Activated CD4-positive, alpha-beta T cell treated with anti-CD3 and anti-CD28 coated beads, Interleukin-2, amount 10 ng/mL, durations not matched to agents 7 days and 5 days (primary cell): Measurements from ENCODE around the gene MTCH1. TPM values are rescaled to one million over a fixed set of nuclear protein-coding genes. Genes with fewer than 3 reads are reported as not detected.
A peak's percentile ranks its signal among the peaks of the same experiment; 100 is the strongest.

Source experiments
- CTCF ChIA-PET: fragments of 350-600 bp; sonication (Branson Sonifier 250); formaldehyde crosslinking; loops from one replicate; lab custom pipeline; 2021; ENCODE audit warnings: antibody characterized with exemption; lab: Charles Lee
- POLR2A ChIA-PET: fragments of 350-600 bp; sonication (Branson Sonifier 250); formaldehyde crosslinking; loops from one replicate; lab custom pipeline; 2021; ENCODE audit warnings: antibody characterized with exemption; lab: Charles Lee
- DNase-seq: peaks from one replicate; pipeline ENCODE4 v3.0.0-alpha.2; 2020
- H3K27ac Mint-ChIP-seq: one replicate; pipeline ENCODE4 v1.8.0; 2021; ENCODE audit warnings: mild to moderate bottlenecking, moderate library complexity, mixed read lengths
- H3K27me3 Mint-ChIP-seq: one replicate; pipeline ENCODE4 v1.8.0; 2021; ENCODE audit warnings: mixed read lengths
- H3K36me3 Mint-ChIP-seq: one replicate; pipeline ENCODE4 v1.8.0; 2021; ENCODE audit warnings: low read depth, mixed read lengths
- H3K4me1 Mint-ChIP-seq: one replicate; pipeline ENCODE4 v1.8.0; 2021; ENCODE audit warnings: mixed read lengths
- H3K4me3 Mint-ChIP-seq: one replicate; pipeline ENCODE4 v1.8.0; 2021; ENCODE audit warnings: mild to moderate bottlenecking, moderate library complexity, mixed read lengths
- H3K9me3 Mint-ChIP-seq: one replicate; pipeline ENCODE4 v1.8.0; 2021; ENCODE audit warnings: mixed read lengths
- total RNA-seq, 2 experiments: library from RNA; stranded (reverse); gene quantifications; one replicate each; pipeline ENCODE4 v1.2.3, GENCODE V29; 2021

MTCH1 gene
- 100 to 1,000 TPM in 1 of 2 experiments, 10 to 100 TPM in 1; 94.7 to 107 TPM for total RNA-seq

- ChIA-PET POLR2A (no interaction called here), CTCF (interaction anchor here (0.6 to 1.4 kb wide), 6 partner anchors 9 to 224 kb away, joined by 3 to 7 read pairs (median 3); partner anchors contain the start of gene C6orf89)
- peak; percentile 87 for DNase-seq
- Mint-ChIP-seq H3K9me3 (no peaks in the 10 kb centered on the region), H3K36me3 (peaks cover 7% of the 10 kb centered on the region), H3K4me3 (peak within 1 kb of the TSS; percentile 92), H3K27me3 (no peaks in the 10 kb centered on the region), H3K27ac (peak within 1 kb of the TSS; percentile 92), H3K4me1 (peaks cover 26% of the 10 kb centered on the region)
These were observed at the start of gene MTCH1 for GRCh38 chr6:36985808-36986703. Gene MTCH1 (minus strand): TSS chr6:36986196. CDS start chr6:36986173, 23 bp downstream.

- peaks cover 6% of the 10 kb centered on the region for H3K9me3 Mint-ChIP-seq
- DNase-seq = no peak
- H3K4me1 Mint-ChIP-seq = peaks cover 43% of the 10 kb centered on the region
- CTCF ChIA-PET = interaction anchor here (0.6 to 26.0 kb wide), 11 partner anchors 4 to 186 kb away, joined by 3 to 439 read pairs (median 4); no protein-coding TSS in a partner anchor
- no peaks in the 10 kb centered on the region for H3K27me3 Mint-ChIP-seq
- peak overlapping the region; percentile 58 for H3K27ac Mint-ChIP-seq
- H3K4me3 Mint-ChIP-seq = no peak overlapping the region
- peaks cover 11% of the 10 kb centered on the region for H3K36me3 Mint-ChIP-seq
- POLR2A ChIA-PET = interaction anchor here (0.6 kb wide), 1 partner anchor 438 kb away, joined by 4 read pairs; no protein-coding TSS in a partner anchor
These were observed 48.1 kb upstream of the MTCH1 start for GRCh38 chr6:37033819-37034795.

GRCh38 chr6:37033255-37033654 lies 47.3 kb upstream of the MTCH1 start:
- POLR2A ChIA-PET = no interaction called here
- DNase-seq = no peak

GRCh38 chr6:37032239-37032638 lies 46.2 kb upstream of the MTCH1 start:
- Mint-ChIP-seq H3K27ac (no peak overlapping the region), H3K4me3 (no peak overlapping the region), H3K36me3 (peaks cover 11% of the 10 kb centered on the region), H3K4me1 (peaks cover 50% of the 10 kb centered on the region), H3K27me3 (no peaks in the 10 kb centered on the region), H3K9me3 (peaks cover 6% of the 10 kb centered on the region)
- no peak for DNase-seq
- POLR2A ChIA-PET = interaction anchor here (0.6 kb wide), 1 partner anchor 14 kb away, joined by 4 read pairs; no protein-coding TSS in a partner anchor
- CTCF ChIA-PET = interaction anchor here (0.6 to 26.0 kb wide), 9 partner anchors 11 to 179 kb away, joined by 3 to 482 read pairs (median 25); partner anchors contain the start of gene PIM1

More at GRCh38 chr6:37033255-37033654, 47.3 kb upstream of the MTCH1 start:
- H3K27me3 Mint-ChIP-seq = no peaks in the 10 kb centered on the region
- peak overlapping the region; percentile 51 for H3K27ac Mint-ChIP-seq
- H3K9me3 Mint-ChIP-seq = peaks cover 6% of the 10 kb centered on the region
- peaks cover 44% of the 10 kb centered on the region for H3K4me1 Mint-ChIP-seq
- CTCF ChIA-PET = interaction anchor here (0.9 to 26.0 kb wide), 9 partner anchors 4 to 187 kb away, joined by 3 to 439 read pairs (median 11); no protein-coding TSS in a partner anchor
- H3K4me3 Mint-ChIP-seq = no peak overlapping the region
- H3K36me3 Mint-ChIP-seq = peaks cover 11% of the 10 kb centered on the region

GRCh38 chr6:37030599-37030998 lies 44.6 kb upstream of the MTCH1 start:
- Mint-ChIP-seq H3K9me3 (peaks cover 6% of the 10 kb centered on the region), H3K36me3 (peaks cover 11% of the 10 kb centered on the region), H3K4me1 (peaks cover 66% of the 10 kb centered on the region), H3K27me3 (no peaks in the 10 kb centered on the region), H3K27ac (no peak overlapping the region), H3K4me3 (no peak overlapping the region)
- no peak for DNase-seq
- ChIA-PET POLR2A (no interaction called here), CTCF (interaction anchor here (1.0 to 26.0 kb wide), 8 partner anchors 9 to 181 kb away, joined by 3 to 482 read pairs (median 52); partner anchors contain the start of gene PIM1)

- DNase-seq = peak; percentile 44
- Mint-ChIP-seq H3K9me3 (peaks cover 6% of the 10 kb centered on the region), H3K27ac (peak overlapping the region; percentile 79), H3K4me1 (peaks cover 74% of the 10 kb centered on the region), H3K27me3 (no peaks in the 10 kb centered on the region), H3K4me3 (no peak overlapping the region), H3K36me3 (peaks cover 11% of the 10 kb centered on the region)
- POLR2A ChIA-PET = interaction anchor here (0.6 to 1.2 kb wide), 3 partner anchors 22 to 487 kb away, joined by 3 read pairs; no protein-coding TSS in a partner anchor
- CTCF ChIA-PET = interaction anchor here (0.5 to 26.0 kb wide), 18 partner anchors 8 to 247 kb away, joined by 3 to 482 read pairs (median 4); partner anchors contain the start of genes PIM1 and TBC1D22B
These were observed 43.4 kb upstream of the MTCH1 start for GRCh38 chr6:37029249-37029971.

GRCh38 chr6:37027811-37028469 lies 41.9 kb upstream of the MTCH1 start:
- POLR2A ChIA-PET = no interaction called here

GRCh38 chr6:37027036-37027720 lies 41.2 kb upstream of the MTCH1 start:
- Mint-ChIP-seq H3K9me3 (peaks cover 6% of the 10 kb centered on the region), H3K36me3 (peaks cover 12% of the 10 kb centered on the region), H3K4me1 (peaks cover 78% of the 10 kb centered on the region), H3K4me3 (no peak overlapping the region), H3K27ac (peak overlapping the region; percentile 69), H3K27me3 (no peaks in the 10 kb centered on the region)
- no peak for DNase-seq
- POLR2A ChIA-PET = no interaction called here
- CTCF ChIA-PET = interaction anchor here (0.6 to 26.0 kb wide), 9 partner anchors 9 to 184 kb away, joined by 3 to 482 read pairs (median 4); partner anchors contain the start of genes C6orf89 and PIM1

More at GRCh38 chr6:37027811-37028469, 41.9 kb upstream of the MTCH1 start:
- CTCF ChIA-PET = interaction anchor here (0.6 to 26.0 kb wide), 10 partner anchors 10 to 183 kb away, joined by 3 to 482 read pairs (median 8); partner anchors contain the start of genes C6orf89 and PIM1
- no peak for DNase-seq
- Mint-ChIP-seq H3K9me3 (peaks cover 6% of the 10 kb centered on the region), H3K36me3 (peaks cover 10% of the 10 kb centered on the region), H3K4me1 (peaks cover 75% of the 10 kb centered on the region), H3K27ac (peak overlapping the region; percentile 25), H3K4me3 (no peak overlapping the region), H3K27me3 (no peaks in the 10 kb centered on the region)

GRCh38 chr6:37025621-37026466 lies 39.8 kb upstream of the MTCH1 start:
- H3K27me3 Mint-ChIP-seq = no peaks in the 10 kb centered on the region
- H3K4me1 Mint-ChIP-seq = peaks cover 88% of the 10 kb centered on the region
- POLR2A ChIA-PET = interaction anchor here (1.1 kb wide), 1 partner anchor 144 kb away, joined by 5 read pairs; the partner anchor contains the start of gene PIM1
- CTCF ChIA-PET = interaction anchor here (0.6 to 26.0 kb wide), 9 partner anchors 8 to 280 kb away, joined by 3 to 482 read pairs (median 4); partner anchors contain the start of gene PIM1
- H3K36me3 Mint-ChIP-seq = peaks cover 10% of the 10 kb centered on the region
- H3K9me3 Mint-ChIP-seq = peaks cover 6% of the 10 kb centered on the region
- no peak overlapping the region for H3K4me3 Mint-ChIP-seq
- DNase-seq = no peak
- peak overlapping the region; percentile 62 for H3K27ac Mint-ChIP-seq
